Mesothelial cell of epicardium (in vitro differentiated cells): ENCODE data around the gene UCHL1. TPM values are rescaled to one million over a fixed set of nuclear protein-coding genes. Genes with fewer than 3 reads are reported as not detected.
A peak's percentile ranks its signal among the peaks of the same experiment; 100 is the strongest.

Experiments
- DNase-seq, 2 experiments: peaks; one replicate each; pipeline ENCODE4 v3.0.0; 2021; ENCODE audit warnings: low spot score in 2 of 2; ENCODE audit not compliant: unreplicated experiment in 2 of 2
- H3K27ac Mint-ChIP-seq: 2 replicates; pipeline ENCODE4 v1.8.0; 2021; ENCODE audit warnings: mixed read lengths
- H3K27me3 Mint-ChIP-seq: 2 replicates; pipeline ENCODE4 v1.8.0; 2021; ENCODE audit warnings: low read depth, mixed read lengths
- H3K36me3 Mint-ChIP-seq: 2 replicates; pipeline ENCODE4 v1.8.0; 2021; ENCODE audit warnings: mixed read lengths
- H3K4me1 Mint-ChIP-seq: 2 replicates; pipeline ENCODE4 v1.8.0; 2021; ENCODE audit warnings: mixed read lengths
- H3K4me3 Mint-ChIP-seq: 2 replicates; pipeline ENCODE4 v1.8.0; 2021; ENCODE audit warnings: mild to moderate bottlenecking, moderate library complexity, mixed read lengths
- H3K9me3 Mint-ChIP-seq: 2 replicates; pipeline ENCODE4 v1.8.0; 2021; ENCODE audit warnings: mixed read lengths
- total RNA-seq: library from RNA; stranded (reverse); gene quantifications from 3 replicates; pipeline ENCODE4 v1.2.1, GENCODE V29; 2021
- TF ChIP-seq, protein P1 (sequence below): fragments of 200-600 bp; sonication (generic); IDR thresholded peaks from one replicate; pipeline ENCODE4 v1.5.0; 2021; ENCODE audit warnings: antibody characterized with exemption; ENCODE audit not compliant: unreplicated experiment

Gene UCHL1
- total RNA-seq, 1 donor from 2014 or later = 163 TPM

DNA sequence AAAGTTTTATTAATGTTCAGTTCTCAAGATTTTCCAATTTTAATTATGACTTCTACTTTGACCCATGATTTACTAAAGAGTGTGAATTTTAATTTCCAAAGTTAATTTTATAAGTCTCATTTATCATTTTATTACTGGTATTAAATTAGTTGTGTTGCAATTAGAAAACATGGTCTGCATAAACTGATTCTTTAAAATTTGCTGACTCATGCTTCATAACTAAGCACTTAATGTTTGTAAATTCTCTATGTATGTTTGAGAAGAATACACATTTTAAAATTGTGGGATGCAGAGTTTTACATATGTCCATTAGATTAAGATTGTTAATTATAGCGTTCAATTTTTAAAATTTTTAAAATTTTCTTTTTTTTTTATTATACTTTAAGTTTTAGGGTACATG is 20.2 kb upstream of the UCHL1 start:
- no peak overlapping the region for H3K27ac Mint-ChIP-seq
- no peak for DNase-seq

DNA sequence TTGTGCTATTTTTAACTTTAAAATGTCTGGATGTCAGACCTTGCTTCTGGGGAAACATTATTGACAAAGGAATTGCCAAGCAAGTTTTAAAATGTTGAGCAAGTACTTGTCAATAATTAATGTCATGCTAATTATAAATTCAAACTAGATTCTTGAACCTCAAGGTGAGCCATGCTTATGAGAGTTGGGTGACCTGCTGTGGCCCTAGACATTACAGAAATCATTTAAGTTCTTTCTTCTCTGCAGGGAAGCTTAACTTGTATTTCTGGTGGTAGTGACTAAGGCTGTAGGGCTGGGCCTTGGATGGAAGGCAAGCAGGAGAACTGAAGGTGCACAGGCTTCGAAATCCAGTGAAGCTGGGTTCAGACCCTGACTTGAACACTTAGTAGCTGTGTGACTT is 14.8 kb upstream of the UCHL1 start:
- no peaks in the 10 kb centered on the region for H3K4me1 Mint-ChIP-seq
- peaks cover under 1% of the 10 kb centered on the region for H3K27me3 Mint-ChIP-seq
- H3K27ac Mint-ChIP-seq = no peak overlapping the region
- no peak overlapping the region for H3K4me3 Mint-ChIP-seq
- no peaks in the 10 kb centered on the region for H3K36me3 Mint-ChIP-seq
- H3K9me3 Mint-ChIP-seq = peaks cover 8% of the 10 kb centered on the region
- TF ChIP-seq, protein P1, sequence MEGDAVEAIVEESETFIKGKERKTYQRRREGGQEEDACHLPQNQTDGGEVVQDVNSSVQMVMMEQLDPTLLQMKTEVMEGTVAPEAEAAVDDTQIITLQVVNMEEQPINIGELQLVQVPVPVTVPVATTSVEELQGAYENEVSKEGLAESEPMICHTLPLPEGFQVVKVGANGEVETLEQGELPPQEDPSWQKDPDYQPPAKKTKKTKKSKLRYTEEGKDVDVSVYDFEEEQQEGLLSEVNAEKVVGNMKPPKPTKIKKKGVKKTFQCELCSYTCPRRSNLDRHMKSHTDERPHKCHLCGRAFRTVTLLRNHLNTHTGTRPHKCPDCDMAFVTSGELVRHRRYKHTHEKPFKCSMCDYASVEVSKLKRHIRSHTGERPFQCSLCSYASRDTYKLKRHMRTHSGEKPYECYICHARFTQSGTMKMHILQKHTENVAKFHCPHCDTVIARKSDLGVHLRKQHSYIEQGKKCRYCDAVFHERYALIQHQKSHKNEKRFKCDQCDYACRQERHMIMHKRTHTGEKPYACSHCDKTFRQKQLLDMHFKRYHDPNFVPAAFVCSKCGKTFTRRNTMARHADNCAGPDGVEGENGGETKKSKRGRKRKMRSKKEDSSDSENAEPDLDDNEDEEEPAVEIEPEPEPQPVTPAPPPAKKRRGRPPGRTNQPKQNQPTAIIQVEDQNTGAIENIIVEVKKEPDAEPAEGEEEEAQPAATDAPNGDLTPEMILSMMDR = no peak
- DNase-seq = no peak

More for the DNA sequence above, 20.2 kb upstream of the UCHL1 start:
- Mint-ChIP-seq H3K4me1 (no peaks in the 10 kb centered on the region), H3K4me3 (no peak overlapping the region), H3K9me3 (peaks cover 8% of the 10 kb centered on the region), H3K27me3 (no peaks in the 10 kb centered on the region), H3K36me3 (no peaks in the 10 kb centered on the region)
- TF ChIP-seq, protein P1 = no peak

DNA sequence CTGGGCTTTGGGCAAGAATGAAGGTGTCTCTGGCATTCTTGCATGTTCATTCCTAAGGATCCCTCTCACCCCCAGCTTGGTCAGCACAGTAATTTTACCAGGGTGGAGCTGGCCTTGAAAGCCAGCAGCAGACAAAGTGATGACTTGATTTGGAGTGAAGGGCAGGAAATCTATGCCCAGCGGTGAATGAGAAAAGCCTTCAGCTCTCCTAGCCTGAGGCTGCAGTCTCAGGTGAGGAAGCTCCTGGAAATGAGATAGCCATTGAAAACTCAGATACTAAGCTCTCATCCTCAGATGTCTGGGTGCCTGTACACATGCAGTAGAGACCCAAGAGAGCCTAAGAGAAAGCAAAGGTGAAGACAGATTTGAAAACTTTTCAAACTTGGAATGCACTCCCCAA is 10.7 kb upstream of the UCHL1 start:
- Mint-ChIP-seq H3K9me3 (peaks cover 4% of the 10 kb centered on the region), H3K36me3 (no peaks in the 10 kb centered on the region), H3K4me1 (no peaks in the 10 kb centered on the region), H3K27ac (no peak overlapping the region), H3K27me3 (peaks cover 12% of the 10 kb centered on the region), H3K4me3 (no peak overlapping the region)
- no peak for DNase-seq
- TF ChIP-seq, protein P1 = no peak

DNA sequence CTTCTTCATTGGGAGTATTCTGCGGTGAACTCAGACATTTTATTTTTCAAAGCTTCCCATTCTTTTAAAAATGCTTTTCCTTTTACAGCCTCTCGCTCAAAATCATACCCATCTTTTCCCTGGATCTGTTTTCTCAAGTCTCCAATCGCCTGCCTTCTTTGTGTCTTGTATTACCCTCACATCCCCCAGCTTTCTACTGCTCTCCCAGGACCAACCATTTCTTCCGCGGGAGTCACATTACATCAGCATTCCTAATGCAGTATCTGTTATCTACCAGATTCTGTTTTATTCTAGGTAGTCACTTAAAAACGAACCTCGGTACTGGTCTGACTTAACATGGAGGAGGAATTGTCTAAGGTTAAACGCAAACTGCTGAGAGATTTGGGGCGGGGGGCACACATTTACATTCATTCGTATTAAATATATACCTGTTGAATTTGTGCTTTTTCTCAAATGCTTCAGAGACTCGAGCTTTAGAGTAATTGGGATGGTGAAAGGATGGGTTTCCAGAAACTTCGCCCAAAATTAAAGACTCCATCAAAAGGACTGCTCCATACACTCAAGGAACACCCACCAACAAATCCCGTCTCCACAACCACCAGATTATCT is 493 bp upstream of the UCHL1 start:
- peaks cover 17% of the 10 kb centered on the region for H3K4me1 Mint-ChIP-seq
- peak overlapping the region; percentile 0 for H3K27ac Mint-ChIP-seq

DNA sequence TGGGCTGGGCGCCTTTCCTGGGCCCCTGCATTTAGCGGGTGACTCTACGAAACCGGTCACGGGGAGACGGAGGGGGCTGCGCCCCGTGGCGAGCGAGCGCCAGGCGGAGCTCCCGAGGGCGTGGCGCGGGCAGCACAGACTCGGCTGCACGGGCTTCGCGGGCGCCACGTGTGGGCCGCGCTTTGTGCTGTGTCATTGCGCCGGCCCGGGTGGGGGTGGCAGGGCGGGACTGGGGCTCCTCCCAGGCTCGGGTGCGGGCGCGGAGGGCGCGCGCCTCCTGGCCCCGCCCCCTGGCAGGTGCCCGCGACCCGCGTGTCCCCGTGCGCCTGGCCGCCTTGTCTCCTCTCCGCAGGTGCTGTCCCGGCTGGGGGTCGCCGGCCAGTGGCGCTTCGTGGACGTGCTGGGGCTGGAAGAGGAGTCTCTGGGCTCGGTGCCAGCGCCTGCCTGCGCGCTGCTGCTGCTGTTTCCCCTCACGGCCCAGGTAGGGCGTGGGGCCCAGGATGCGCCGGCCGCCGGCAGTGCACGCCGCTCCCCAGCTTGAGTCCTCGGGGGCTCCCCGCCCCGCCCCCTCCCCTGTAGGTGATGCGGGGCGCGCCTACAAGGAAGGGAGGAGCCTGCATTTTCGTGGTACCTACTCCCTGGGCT is 651 bp downstream of the UCHL1 start:
- H3K4me3 Mint-ChIP-seq = peak overlapping the region; percentile 81
- peaks cover 11% of the 10 kb centered on the region for H3K27me3 Mint-ChIP-seq
- H3K9me3 Mint-ChIP-seq = peaks cover 3% of the 10 kb centered on the region
- H3K36me3 Mint-ChIP-seq = peaks cover 12% of the 10 kb centered on the region
- TF ChIP-seq, protein P1 = no peak
- H3K27ac Mint-ChIP-seq = no peak overlapping the region
- peaks cover 17% of the 10 kb centered on the region for H3K4me1 Mint-ChIP-seq
- peak; percentile 43 to 60 for DNase-seq

More for the DNA sequence above, 493 bp upstream of the UCHL1 start:
- DNase-seq = no peak
- Mint-ChIP-seq H3K36me3 (peaks cover 3% of the 10 kb centered on the region), H3K27me3 (peaks cover 11% of the 10 kb centered on the region), H3K9me3 (peaks cover 8% of the 10 kb centered on the region), H3K4me3 (peak overlapping the region; percentile 78)
- TF ChIP-seq, protein P1 = no peak
